Mesenchymal stem cell (in vitro differentiated cells and primary cell): ENCODE results near the gene SLC2A9.

ENCODE experiments used
- DNase-seq: peaks from one replicate; pipeline ENCODE4 v3.0.0-alpha.2; 2013
- H2AFZ ChIP-seq: one replicate; pipeline ENCODE4 v1.6.1; 2013; ENCODE audit warnings: low read depth, mild to moderate bottlenecking, control low read depth, inconsistent platforms, low read length, moderate library complexity
- H2AK5ac ChIP-seq: 2 replicates; pipeline ENCODE4 v1.6.1; 2013; ENCODE audit warnings: low read length, moderate library complexity, mild to moderate bottlenecking, inconsistent platforms; ENCODE audit not compliant: severe bottlenecking
- H2BK120ac ChIP-seq: one replicate; pipeline ENCODE4 v1.6.1; 2013; ENCODE audit warnings: low read depth, mild to moderate bottlenecking, inconsistent platforms, low read length, moderate library complexity
- H2BK12ac ChIP-seq, 2 experiments: one replicate each; pipeline ENCODE4 v1.6.1; 2013; ENCODE audit warnings: inconsistent platforms in 2 of 2, low read length in 2 of 2, mild to moderate bottlenecking in 2 of 2, moderate library complexity in 2 of 2, control low read depth in 1 of 2
- H2BK15ac ChIP-seq: one replicate; pipeline ENCODE4 v1.6.1; 2013; ENCODE audit warnings: mild to moderate bottlenecking, low read depth, inconsistent platforms; ENCODE audit not compliant: poor library complexity, severe bottlenecking
- H2BK5ac ChIP-seq: 2 replicates; pipeline ENCODE4 v1.6.1; 2013; ENCODE audit warnings: low read depth, mild to moderate bottlenecking, low read length, control low read depth, inconsistent platforms; ENCODE audit not compliant: poor library complexity, severe bottlenecking
- H3K14ac ChIP-seq, 2 experiments: one replicate each; pipeline ENCODE4 v1.6.1; 2013; ENCODE audit warnings: inconsistent platforms in 2 of 2, low read length in 2 of 2, control low read depth in 1 of 2, mild to moderate bottlenecking in 1 of 2, moderate library complexity in 1 of 2
- H3K18ac ChIP-seq, 2 experiments: one replicate each; pipeline ENCODE4 v1.6.1; 2013; ENCODE audit warnings: inconsistent platforms in 2 of 2, low read length in 2 of 2, control low read depth in 1 of 2, low read depth in 1 of 2, mild to moderate bottlenecking in 1 of 2
- H3K23ac ChIP-seq, 2 experiments: one replicate each; pipeline ENCODE4 v1.6.1; 2013; ENCODE audit warnings: inconsistent platforms in 2 of 2, low read length in 2 of 2, mild to moderate bottlenecking in 2 of 2, moderate library complexity in 2 of 2, control low read depth in 1 of 2
- H3K27ac ChIP-seq: 2 replicates; pipeline ENCODE4 v1.5.1; 2013; ENCODE audit warnings: mild to moderate bottlenecking, moderate library complexity, low read length, control low read depth, inconsistent platforms; ENCODE audit not compliant: poor library complexity, severe bottlenecking
- H3K27me3 ChIP-seq, 2 experiments: 2 replicates each; pipeline versions ENCODE4 v1.6.1 to v1.7.0; 2013; ENCODE audit warnings: low read length in 2 of 2, mild to moderate bottlenecking in 2 of 2, moderate library complexity in 2 of 2, control low read depth in 1 of 2, inconsistent platforms in 1 of 2; ENCODE audit not compliant: control insufficient read depth in 1 of 2, insufficient read depth in 1 of 2
- H3K36me3 ChIP-seq, 2 experiments: 2 replicates each; pipeline versions ENCODE4 v1.6.1 to v1.7.0; 2013; ENCODE audit warnings: low read length in 2 of 2, control low read depth in 1 of 2, inconsistent platforms in 1 of 2, low read depth in 1 of 2, mild to moderate bottlenecking in 1 of 2; ENCODE audit not compliant: insufficient read depth in 2 of 2, control insufficient read depth in 1 of 2
- H3K4ac ChIP-seq, 2 experiments: one replicate each; pipeline ENCODE4 v1.6.1; 2013; ENCODE audit warnings: inconsistent platforms in 2 of 2, low read length in 2 of 2, mild to moderate bottlenecking in 2 of 2, moderate library complexity in 2 of 2, control low read depth in 1 of 2, low read depth in 1 of 2
- H3K4me1 ChIP-seq: 2 replicates; pipeline ENCODE4 v1.6.1; 2013; ENCODE audit warnings: low read depth, low read length, control low read depth; ENCODE audit not compliant: control insufficient read depth, insufficient read depth
- H3K4me2 ChIP-seq: 2 replicates; pipeline ENCODE4 v1.6.1; 2013; ENCODE audit warnings: low read length, mild to moderate bottlenecking, inconsistent platforms; ENCODE audit not compliant: poor library complexity, severe bottlenecking
- H3K4me3 ChIP-seq, 2 experiments: 2 replicates each; pipeline versions ENCODE4 v1.5.1 to v1.7.0; 2013; ENCODE audit warnings: low read length in 2 of 2, mild to moderate bottlenecking in 2 of 2, control low read depth in 1 of 2, low read depth in 1 of 2; ENCODE audit not compliant: insufficient read depth in 1 of 2
- H3K79me1 ChIP-seq: replicated peaks from 2 replicates; pipeline ENCODE4 v1.6.1; 2013; ENCODE audit warnings: mild to moderate bottlenecking, control low read depth, low read length, inconsistent platforms; ENCODE audit not compliant: poor library complexity, severe bottlenecking
- H3K9ac ChIP-seq: 2 replicates; pipeline ENCODE4 v1.7.0; 2013; ENCODE audit warnings: mild to moderate bottlenecking, low read length, moderate library complexity
- H3K9me3 ChIP-seq: 2 replicates; pipeline ENCODE4 v1.7.0; 2013; ENCODE audit warnings: mild to moderate bottlenecking, low read length; ENCODE audit not compliant: control insufficient read depth
- H4K8ac ChIP-seq: one replicate; pipeline ENCODE4 v1.6.1; 2013; ENCODE audit warnings: inconsistent platforms, mild to moderate bottlenecking, low read length, moderate library complexity
- H4K91ac ChIP-seq: one replicate; pipeline ENCODE4 v1.6.1; 2013; ENCODE audit warnings: mild to moderate bottlenecking, low read length, inconsistent platforms
- WGBS: methylation state at CpG from one replicate; pipeline ENCODE4 v1.1.7; 2013; ENCODE audit warnings: mixed read lengths; 5-methylcytosine and 5-hydroxymethylcytosine counted together

Gene SLC2A9

DNA sequence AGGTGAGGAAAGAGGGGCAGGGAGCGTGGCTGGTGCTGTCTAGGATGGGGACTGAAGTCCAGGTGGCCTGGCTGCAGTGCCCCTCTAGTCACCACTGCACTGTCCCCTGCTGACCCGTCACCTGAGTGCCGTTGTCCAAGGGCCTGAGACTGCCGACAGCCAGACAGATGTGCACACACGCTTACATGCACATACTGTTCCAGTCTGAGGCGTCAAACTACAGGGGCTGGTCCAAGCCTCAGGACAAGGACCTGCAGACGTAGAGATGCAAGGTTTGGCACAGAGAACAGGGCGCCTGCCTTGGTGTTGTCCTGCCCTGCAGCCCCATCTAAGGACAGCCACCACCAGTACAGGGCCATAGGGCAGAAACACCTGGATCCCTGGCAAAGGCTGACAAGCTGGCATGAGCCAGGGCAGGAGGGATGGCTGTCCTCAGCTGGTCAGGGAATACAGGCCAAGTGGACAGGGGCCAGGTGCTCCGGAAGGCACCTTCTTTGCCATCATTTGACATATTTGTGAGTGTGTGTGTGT lies 1.7 kb downstream of the SLC2A9 start:
- Histone ChIP-seq H3K14ac (peak overlapping the region in 1 of 2 experiments; percentile 31), H2AFZ (peak overlapping the region; percentile 80), H2BK12ac (no peak overlapping the region), H4K8ac (peak overlapping the region; percentile 80), H3K36me3 (no peaks in the 10 kb centered on the region), H3K9ac (peak overlapping the region; percentile 88), H3K4me1 (peaks cover 27% of the 10 kb centered on the region), H3K4me2 (peak overlapping the region; percentile 48), H3K4ac (no peak overlapping the region), H3K4me3 (peak overlapping the region in 1 of 2 experiments; percentile 81), H3K27me3 (peaks cover 0 to 16% of the 10 kb centered on the region in 2 experiments), H3K23ac (no peak overlapping the region), H2BK15ac (no peak overlapping the region), H2AK5ac (no peak overlapping the region), H2BK5ac (no peak overlapping the region), H3K18ac (no peak overlapping the region), H4K91ac (no peak overlapping the region), H2BK120ac (no peak overlapping the region), H3K9me3 (no peaks in the 10 kb centered on the region), H3K79me1 (no peaks in the 10 kb centered on the region), H3K27ac (no peak overlapping the region)
- WGBS = 93% methylated on average over 9 of the region's 9 CpGs
- no peak for DNase-seq

DNA sequence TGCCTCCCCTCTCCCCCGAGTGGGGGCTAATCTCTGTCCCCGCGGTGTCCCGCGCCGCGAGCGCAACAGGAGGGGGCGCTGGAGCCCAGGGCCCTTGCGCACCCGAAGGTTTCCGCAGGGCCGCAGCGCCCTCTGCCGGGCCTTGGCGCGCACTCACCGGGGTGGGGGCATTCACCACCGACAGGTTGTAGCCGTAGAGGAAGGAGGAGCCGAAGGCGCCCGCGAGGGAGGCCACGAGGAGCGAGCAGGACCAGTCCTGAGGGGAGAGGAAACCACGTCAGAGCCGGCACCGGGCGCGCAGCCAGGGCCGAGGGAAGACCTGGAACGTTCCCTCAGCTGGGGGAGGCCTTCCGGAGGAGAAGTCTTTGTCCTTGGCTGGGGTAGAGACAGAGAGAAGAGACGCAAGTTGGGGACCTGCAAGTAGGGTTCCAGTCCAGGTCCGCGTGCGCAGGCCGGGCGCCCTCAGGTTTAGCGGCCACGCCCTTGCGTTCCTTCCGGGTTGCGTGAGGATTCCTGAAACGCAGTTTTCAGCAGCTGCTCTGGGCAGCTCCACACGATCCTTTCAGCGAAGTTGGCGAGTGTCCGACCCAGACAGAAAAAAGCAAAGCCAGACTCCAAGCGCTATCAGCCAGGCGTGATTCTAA lies 2.4 kb downstream of the SLC2A9 start:
- H2AK5ac ChIP-seq = no peak overlapping the region
- no peak overlapping the region for H3K23ac ChIP-seq
- H3K27ac ChIP-seq = peak overlapping the region; percentile 13
- no peak overlapping the region for H2BK5ac ChIP-seq
- peak overlapping the region; percentile 88 for H3K9ac ChIP-seq
- peak overlapping the region in 1 of 2 experiments; percentile 5 for H3K14ac ChIP-seq
- WGBS = 7% methylated on average over 52 of the region's 52 CpGs
- peak overlapping the region; percentile 80 for H2AFZ ChIP-seq
- H3K4me2 ChIP-seq = peak overlapping the region; percentile 48
- H3K36me3 ChIP-seq = no peaks in the 10 kb centered on the region
- peak overlapping the region in 1 of 2 experiments; percentile 61 for H3K18ac ChIP-seq
- no peaks in the 10 kb centered on the region for H3K79me1 ChIP-seq
- H3K9me3 ChIP-seq = no peaks in the 10 kb centered on the region
- H3K27me3 ChIP-seq = peaks cover 0 to 22% of the 10 kb centered on the region in 2 experiments
- H3K4me3 ChIP-seq = peak overlapping the region; percentile 39 to 81
- no peak overlapping the region for H4K91ac ChIP-seq
- H3K4ac ChIP-seq = no peak overlapping the region
- H3K4me1 ChIP-seq = peaks cover 25% of the 10 kb centered on the region
- peak overlapping the region; percentile 80 for H4K8ac ChIP-seq
- H2BK120ac ChIP-seq = no peak overlapping the region
- peak overlapping the region in 1 of 2 experiments; percentile 15 for H2BK12ac ChIP-seq
- peak overlapping the region; percentile 4 for H2BK15ac ChIP-seq
- DNase-seq = peak; percentile 77

DNA sequence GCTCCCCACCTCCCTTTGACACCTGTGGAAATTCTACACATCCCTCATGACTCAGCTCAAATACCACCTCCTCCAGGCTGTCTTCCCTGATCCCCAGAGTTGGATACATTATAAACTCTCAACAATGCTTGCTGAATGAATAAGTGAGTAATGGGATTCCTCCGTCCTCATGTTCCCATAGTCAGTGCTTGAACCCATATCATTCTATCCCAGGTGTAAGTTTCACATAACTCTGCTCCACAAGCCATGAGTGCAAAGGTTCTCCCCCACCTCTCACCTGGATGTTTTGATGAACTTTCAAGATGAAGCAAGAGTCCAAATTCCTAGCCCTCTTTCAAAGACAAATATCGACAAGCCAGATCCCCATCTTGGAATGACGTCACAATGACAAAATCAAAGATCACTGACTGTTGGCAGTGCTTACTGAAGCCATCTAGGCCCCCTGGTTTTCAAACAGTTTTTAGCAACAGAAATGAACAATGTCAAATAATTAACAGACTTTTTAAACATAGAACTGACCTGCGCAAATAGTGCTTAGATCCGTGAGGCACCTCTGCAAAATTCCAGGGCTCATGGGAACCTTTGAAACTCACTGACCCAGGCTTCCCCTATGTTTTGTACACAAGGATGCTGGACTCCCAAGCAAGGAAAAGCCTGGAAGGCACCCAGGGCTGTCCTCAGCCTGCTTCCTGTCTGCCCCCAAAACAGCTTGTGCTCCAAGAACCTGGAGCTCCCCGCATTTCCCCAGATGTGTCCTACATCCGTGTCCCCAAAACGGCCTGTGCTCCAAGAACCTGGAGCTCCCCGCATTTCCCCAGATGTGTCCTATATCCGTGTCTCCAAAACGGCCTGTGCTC lies 4.0 kb downstream of the SLC2A9 start:
- H2AK5ac ChIP-seq = peak overlapping the region; percentile 29
- no peak overlapping the region for H3K27ac ChIP-seq
- H3K9me3 ChIP-seq = no peaks in the 10 kb centered on the region
- H2BK120ac ChIP-seq = no peak overlapping the region
- no peak overlapping the region for H3K23ac ChIP-seq
- peaks cover 0 to 37% of the 10 kb centered on the region in 2 experiments for H3K27me3 ChIP-seq
- no peaks in the 10 kb centered on the region for H3K36me3 ChIP-seq
- no peak overlapping the region for H2BK12ac ChIP-seq
- 94% methylated on average over 11 of the region's 11 CpGs for WGBS
- no peak overlapping the region for H3K4me3 ChIP-seq
- DNase-seq = no peak
- peaks cover 22% of the 10 kb centered on the region for H3K4me1 ChIP-seq
- no peak overlapping the region for H4K8ac ChIP-seq
- no peak overlapping the region for H2BK5ac ChIP-seq
- no peak overlapping the region for H3K4ac ChIP-seq
- no peak overlapping the region for H3K14ac ChIP-seq
- H3K9ac ChIP-seq = no peak overlapping the region
- H4K91ac ChIP-seq = no peak overlapping the region
- no peaks in the 10 kb centered on the region for H3K79me1 ChIP-seq
- no peak overlapping the region for H2BK15ac ChIP-seq
- H3K18ac ChIP-seq = no peak overlapping the region
- H2AFZ ChIP-seq = no peak overlapping the region
- no peak overlapping the region for H3K4me2 ChIP-seq

DNA sequence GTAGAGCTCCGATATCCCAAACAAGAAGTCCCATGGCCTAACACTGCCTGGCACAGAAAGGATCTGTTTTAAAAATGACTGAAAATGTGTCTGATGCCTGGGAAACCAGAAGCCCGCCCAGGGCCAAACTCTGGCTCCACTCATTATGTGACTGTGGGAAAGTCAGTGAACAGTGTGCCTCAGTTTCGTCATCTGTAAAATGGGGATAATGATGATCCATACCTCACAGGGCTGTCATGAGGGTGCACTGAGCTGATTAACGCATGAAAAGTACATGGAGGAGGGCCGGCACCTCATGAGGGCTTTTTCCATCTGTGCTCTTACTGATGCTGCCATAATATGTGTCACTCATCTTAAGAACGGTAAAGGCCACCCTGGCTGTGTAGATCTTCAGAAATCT lies 5.1 kb downstream of the SLC2A9 start:
- H2BK120ac ChIP-seq = no peak overlapping the region
- H3K9ac ChIP-seq = no peak overlapping the region
- H3K23ac ChIP-seq = no peak overlapping the region
- H3K27me3 ChIP-seq = peaks cover under 1 to 41% of the 10 kb centered on the region in 2 experiments
- no peak overlapping the region for H4K91ac ChIP-seq
- H2BK5ac ChIP-seq = no peak overlapping the region
- no peak overlapping the region for H3K14ac ChIP-seq
- no peak overlapping the region for H3K27ac ChIP-seq
- no peak overlapping the region for H3K4me2 ChIP-seq
- DNase-seq = no peak
- H4K8ac ChIP-seq = no peak overlapping the region
- H2BK15ac ChIP-seq = no peak overlapping the region
- peaks cover 21% of the 10 kb centered on the region for H3K4me1 ChIP-seq
- H2BK12ac ChIP-seq = no peak overlapping the region
- H3K4ac ChIP-seq = no peak overlapping the region
- H2AK5ac ChIP-seq = no peak overlapping the region
- no peak overlapping the region for H3K18ac ChIP-seq
- H3K79me1 ChIP-seq = no peaks in the 10 kb centered on the region
- H3K36me3 ChIP-seq = no peaks in the 10 kb centered on the region
- WGBS = 70% methylated on average over 6 of the region's 6 CpGs
- H3K4me3 ChIP-seq = no peak overlapping the region
- H3K9me3 ChIP-seq = no peaks in the 10 kb centered on the region
- no peak overlapping the region for H2AFZ ChIP-seq
